HG03469 (cell line): ENCODE results near the gene SPP2.

ENCODE experiments used
- ATAC-seq: cut with Tn5 transposase; IDR thresholded peaks from one replicate; pipeline ENCODE4 v1.9.1; 2021; ENCODE audit warnings: mild to moderate bottlenecking, moderate library complexity, moderate number of reproducible peaks; ENCODE audit not compliant: unreplicated experiment

Gene SPP2

GRCh38 chr2:234091883-234092282 lies 41.4 kb downstream of the SPP2 start:
- no peak for ATAC-seq

GRCh38 chr2:234092344-234092743 lies 41.8 kb downstream of the SPP2 start:
- ATAC-seq, result no peak

GRCh38 chr2:234095301-234095700 lies 44.8 kb downstream of the SPP2 start:
- no peak for ATAC-seq

- no peak for ATAC-seq
Observed at GRCh38 chr2:234096164-234096563, 45.7 kb downstream of the SPP2 start.

- ATAC-seq, result no peak
Observed at GRCh38 chr2:234098681-234099080, 48.2 kb downstream of the SPP2 start.

GRCh38 chr2:234099266-234099665 lies 48.8 kb downstream of the SPP2 start:
- no peak for ATAC-seq

- no peak for ATAC-seq
Observed at GRCh38 chr2:234100686-234101085, 50.2 kb downstream of the SPP2 start.

- ATAC-seq, result no peak
Observed at GRCh38 chr2:234102112-234102511, 51.6 kb downstream of the SPP2 start.

GRCh38 chr2:234107861-234108260 lies 57.4 kb downstream of the SPP2 start:
- ATAC-seq, result no peak

- no peak for ATAC-seq
Observed at GRCh38 chr2:234109321-234109720, 58.8 kb downstream of the SPP2 start.

- no peak for ATAC-seq
Observed at GRCh38 chr2:234110219-234110618, 59.7 kb downstream of the SPP2 start.

GRCh38 chr2:234111523-234111922 lies 61.0 kb downstream of the SPP2 start:
- ATAC-seq, result no peak

- ATAC-seq, result no peak
Observed at GRCh38 chr2:234116010-234116409, 65.5 kb downstream of the SPP2 start.

GRCh38 chr2:234121999-234122398 lies 71.5 kb downstream of the SPP2 start:
- ATAC-seq, result no peak

- no peak for ATAC-seq
Observed at GRCh38 chr2:234125451-234126145, 75.1 kb downstream of the SPP2 start.

GRCh38 chr2:234126146-234126470 lies 75.6 kb downstream of the SPP2 start:
- ATAC-seq, result no peak
